MV-4-11 (cell line): ENCODE data around the gene CARS1.

ENCODE experiments used
- DNase-seq: peaks from one replicate; lab custom pipeline; 2025; lab: John Stamatoyannopoulos, UW

CARS1 gene

DNA sequence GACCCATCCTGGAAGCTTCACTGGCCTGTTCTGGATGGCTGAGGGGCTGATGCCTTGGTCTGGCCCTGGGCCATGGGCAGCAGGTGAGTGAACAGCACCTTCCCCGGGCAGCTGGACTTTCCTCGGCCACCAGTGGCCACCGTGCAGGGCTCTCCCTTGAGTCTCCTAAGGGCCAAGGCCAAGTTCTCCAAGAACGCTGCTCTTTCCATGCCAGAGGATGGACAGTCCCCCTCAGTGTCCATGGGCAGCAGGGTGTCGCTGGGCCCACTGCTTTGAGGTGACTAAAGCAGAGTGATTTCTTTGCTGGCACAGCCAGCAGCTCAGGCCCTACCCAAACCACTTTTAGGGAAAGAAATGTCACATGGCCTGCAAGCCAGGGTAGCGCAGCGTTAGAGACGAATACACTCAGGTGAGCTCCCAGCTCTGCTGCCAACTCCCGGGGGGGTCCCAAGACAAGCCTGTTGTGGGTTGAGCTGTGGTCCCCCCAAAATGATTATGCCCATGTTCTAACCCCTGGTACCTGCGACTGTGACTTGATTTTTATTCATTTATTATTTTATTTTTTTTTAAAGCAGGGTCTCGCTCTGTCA is 3.3 kb upstream of the CARS1 start:
- DNase-seq = no peak

- DNase-seq = peak; percentile 75
These were observed 1.8 kb upstream of the CARS1 start for GRCh38 chr11:3058753-3059664.

GRCh38 chr11:3056296-3057068 is 741 bp downstream of the CARS1 start:
- DNase-seq = no peak

GRCh38 chr11:3055891-3056290 is 1.3 kb downstream of the CARS1 start:
- DNase-seq = no peak

DNA sequence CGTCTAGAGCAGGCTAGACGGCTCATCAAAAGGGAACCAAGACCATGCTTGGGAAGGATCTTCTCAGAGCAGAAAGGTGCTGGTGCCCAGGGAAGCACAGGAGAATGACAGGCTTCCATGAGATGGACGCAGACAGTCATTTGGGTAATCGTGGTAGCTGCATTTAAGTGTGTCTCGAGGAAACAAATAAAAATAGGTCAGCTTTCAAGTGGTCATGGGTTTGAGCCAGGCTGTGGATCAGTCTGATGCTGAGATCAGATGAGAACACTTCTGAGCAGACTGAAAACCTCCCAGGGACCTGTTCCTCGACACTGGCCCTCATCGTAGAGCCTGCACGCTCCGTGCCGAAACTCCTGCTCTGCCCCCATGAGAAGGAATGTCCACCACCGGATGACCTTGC is 4.7 kb downstream of the CARS1 start:
- DNase-seq = no peak

- no peak for DNase-seq
These were observed 5.1 kb downstream of the CARS1 start for GRCh38 chr11:3052109-3052479.

DNA sequence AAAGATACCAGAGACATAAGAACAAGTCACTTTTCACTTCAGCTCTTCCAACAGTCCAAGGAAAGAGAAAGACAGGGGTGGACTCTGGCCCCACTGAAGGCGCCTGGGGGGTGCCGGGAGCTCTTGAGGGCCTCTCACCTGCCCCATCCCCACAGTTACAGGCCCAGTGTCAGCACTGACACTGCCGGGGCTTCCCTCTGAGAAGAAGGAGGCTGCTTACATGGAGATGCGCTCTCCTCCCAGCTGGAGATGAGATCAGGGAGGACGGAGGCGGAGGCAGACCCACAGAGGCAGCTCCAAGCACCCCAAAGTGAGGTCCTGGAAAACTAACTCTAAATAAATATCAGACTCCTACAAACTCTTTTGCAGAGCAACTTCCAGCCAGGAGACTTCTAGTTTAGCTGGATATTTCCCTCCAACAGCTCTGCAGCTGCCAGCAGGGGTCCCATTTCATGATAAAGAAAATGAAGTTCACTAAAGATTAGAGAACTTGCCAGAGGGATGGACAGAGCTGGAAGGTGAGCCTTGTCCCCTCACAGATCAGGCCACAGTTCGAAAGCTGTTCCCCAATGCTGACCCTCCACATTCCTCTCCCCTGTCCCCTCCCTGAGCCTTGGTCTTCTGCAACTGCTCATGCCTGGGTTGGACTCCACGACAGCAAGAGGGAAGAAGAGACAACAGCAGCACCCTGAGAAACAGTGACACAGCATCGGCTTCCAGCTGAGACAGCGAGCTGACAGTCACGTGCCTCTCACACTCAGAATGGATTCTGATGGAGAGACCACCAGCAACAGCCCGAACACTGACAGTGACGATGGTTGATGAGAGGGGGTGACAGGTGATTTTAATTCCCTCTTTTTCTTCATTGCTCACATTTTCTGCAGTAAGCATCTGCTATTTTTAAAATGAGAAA is 5.8 kb downstream of the CARS1 start:
- no peak for DNase-seq

DNA sequence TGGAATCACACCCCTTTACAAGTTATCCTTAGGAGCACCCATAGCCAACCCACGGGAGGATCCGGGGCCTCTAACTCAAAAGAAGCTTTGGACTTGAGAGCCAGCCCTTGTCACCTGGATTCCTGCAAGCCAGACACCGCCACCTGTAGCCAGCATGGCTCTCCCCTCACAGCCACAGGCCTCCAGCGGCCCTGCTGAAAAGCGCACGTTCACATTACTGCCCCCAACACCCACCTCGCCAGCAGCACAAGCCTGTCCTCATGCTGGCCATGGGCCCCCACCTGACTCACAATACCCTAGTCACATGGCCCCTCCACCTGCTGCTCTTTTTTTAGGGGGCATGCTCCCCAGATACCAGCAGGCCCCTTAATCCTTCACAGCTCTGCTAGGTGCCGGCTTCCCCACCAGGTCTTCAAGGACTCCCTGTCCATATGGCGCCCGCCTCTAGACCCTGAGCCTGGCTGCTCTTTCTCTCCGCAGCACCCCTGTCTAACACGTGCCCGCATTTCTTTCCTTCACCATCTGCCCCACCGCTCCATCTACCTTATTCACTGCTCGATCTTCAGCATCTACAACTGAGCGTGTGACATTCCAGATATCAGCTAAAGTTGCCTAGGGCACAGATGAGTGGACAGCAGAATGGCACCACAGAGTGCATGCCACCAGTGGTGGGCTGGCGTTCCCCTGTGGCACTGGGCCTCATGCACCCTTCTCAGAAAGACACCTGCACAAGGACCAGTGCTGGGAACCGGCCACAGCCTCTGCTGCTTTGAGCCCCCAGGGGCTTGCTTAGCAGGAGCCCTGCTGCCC is 6.6 kb downstream of the CARS1 start:
- no peak for DNase-seq

DNA sequence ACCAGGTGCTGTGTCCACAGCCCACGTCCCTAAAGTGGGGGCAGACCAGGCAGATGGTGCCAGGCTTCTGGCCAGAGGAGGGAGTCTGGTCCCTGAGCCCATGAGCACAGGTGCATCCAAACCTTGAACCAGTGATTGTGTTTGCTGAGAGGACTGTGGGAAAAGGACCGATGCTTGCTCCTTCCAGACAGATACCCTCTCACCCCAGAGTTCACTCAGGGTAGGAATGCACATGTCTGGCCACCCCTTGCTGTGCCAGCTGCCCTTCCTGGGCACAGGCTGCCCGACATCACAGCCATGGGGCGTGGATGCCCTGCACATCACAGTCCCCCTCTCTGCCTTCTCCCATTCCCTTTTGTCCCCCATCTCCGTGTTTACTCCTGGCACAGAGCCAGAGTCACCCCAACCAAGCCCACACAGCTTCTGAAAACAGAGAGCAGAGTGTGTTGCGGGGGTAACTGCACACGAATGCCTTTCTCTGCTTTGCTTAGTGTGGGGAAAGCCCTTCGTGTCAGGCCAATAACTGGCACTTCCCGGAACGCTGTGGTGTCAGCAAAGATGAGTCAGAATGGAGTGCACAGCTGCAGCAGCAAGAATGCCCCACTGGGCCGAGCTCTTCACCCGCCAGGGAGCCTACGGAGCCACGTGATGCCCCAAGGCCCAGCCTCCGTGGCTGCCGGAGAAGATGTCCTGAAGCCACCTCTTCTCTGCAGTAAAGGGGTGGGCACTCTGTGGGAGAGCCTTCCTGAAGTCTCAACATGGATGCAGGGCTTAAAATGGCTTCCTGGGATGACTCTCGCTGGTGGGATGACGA is 7.6 kb downstream of the CARS1 start:
- peak; percentile 96 for DNase-seq

GRCh38 chr11:3047637-3048036 is 9.6 kb downstream of the CARS1 start:
- DNase-seq = no peak

- no peak for DNase-seq
These were observed 10.6 kb downstream of the CARS1 start for GRCh38 chr11:3046641-3047040.

DNA sequence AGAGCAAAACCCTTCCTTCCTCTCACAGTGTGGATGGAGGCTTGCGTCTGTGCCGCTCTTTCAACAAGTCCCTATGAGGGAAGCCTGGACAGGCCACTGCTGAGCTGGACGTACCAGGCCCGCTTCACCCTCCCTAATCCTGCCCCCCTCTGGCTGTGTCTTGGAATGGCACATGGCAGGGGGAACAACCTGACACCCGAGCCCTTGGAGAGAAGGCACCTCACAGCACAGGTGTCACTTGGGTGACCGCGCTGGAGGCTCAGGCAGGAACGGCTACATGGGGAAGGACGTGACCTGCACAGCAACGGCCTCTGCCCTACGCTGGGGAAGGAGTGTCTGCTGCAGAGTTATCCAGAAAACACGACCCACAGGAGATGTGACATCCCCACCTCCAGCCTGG is 11.0 kb downstream of the CARS1 start:
- no peak for DNase-seq

GRCh38 chr11:3044915-3045314 is 12.3 kb downstream of the CARS1 start:
- DNase-seq = no peak

GRCh38 chr11:3044004-3044403 is 13.2 kb downstream of the CARS1 start:
- DNase-seq = no peak

DNA sequence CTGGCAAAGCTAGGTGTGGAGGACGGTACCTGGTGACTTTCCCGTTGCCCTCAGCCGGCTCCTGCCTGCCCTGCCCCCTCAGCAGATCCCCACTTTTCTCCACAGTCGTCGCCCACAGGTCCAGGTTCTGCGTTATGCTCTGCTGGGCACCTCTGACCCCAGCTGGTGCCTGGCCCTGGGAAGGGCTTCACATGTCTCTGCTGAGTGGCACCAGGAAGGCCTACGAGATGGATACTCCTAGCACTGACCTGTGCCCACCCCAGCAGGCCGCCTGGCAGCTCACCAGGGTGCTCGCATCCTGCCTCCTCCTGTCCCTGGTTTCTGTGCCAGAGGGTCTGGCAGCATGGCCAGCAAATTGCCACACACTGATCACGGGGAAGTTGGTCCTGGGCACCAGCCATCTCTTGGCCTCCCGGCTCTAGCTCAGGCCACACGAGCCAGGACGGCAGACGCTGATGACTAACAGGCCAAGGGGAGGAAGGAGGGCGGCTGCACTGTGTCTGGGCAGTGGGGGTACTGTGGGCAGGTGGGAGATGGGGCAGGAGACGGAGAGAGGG is 13.8 kb downstream of the CARS1 start:
- DNase-seq = no peak

DNA sequence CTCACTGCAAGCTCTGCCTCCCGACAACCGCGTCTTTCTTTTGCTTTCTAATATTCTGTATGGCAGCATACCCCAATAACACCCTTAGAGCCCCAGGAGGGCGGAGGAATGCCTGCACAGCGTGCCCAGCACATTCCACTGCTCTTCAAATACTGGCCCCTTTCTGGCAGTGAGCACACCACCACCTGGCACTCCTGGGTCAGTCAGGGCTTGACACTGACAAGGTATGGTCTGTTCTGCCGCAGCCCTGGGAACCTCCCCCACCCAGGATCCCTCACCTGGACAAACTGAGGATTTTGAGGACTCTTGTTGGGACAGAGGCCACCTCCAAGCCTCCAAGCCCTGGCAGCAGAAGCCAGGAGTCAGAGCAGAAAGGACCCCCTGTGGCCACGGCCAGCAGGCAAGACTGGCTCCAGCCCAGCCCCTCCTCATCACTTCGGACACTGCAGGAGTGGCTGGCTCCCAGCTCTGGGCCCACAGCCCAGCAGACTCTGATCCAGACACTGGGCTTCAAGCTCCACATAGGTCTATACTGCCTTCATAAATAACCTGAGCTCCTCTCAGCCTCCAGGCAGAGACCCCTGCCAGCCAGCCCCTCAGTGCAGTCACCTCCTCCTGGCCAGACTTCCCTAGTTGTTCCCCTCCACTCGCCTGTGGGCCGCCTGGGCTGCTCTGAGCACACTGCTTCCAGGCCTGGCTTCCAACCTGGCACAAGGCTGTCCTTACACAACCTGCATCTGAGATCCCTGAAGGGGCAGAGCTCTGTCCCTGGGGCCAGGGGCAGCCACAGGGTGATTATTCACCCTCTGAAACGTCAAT is 14.5 kb downstream of the CARS1 start:
- DNase-seq = no peak

DNA sequence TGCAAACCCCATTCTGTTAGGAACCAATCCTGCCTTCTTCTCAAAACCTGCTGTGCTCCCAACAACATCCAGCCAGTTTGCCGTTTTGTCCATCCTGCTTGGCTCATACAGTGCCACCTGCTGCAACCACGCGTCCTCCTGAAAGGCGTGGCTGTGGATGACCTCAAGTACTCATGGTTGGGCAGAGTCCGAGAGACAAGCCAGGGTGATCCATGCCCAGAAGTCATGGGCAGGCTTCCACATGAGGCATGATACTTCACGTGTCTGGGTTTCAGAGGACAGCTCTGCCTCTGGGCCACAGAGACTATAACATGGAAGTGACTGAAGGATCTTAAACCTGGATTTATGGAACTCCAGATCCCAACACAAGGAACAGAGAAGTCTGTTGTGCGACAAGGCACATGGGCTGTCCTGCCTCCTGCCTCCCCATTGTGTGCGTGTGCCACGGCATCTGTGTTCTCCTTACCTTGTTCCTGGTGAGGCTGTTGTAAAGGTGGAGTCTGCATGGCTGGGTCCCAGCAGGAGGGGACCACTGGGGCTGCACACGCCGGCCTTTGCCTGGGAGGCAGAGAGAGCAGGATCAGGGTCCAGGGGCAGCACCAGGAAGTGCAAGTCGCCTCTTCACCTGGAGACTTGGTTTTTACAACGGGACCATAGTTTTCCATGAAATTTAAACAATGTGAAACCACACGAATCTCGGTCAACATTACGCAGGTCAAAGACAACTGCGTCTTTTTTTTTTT is 15.4 kb downstream of the CARS1 start:
- no peak for DNase-seq

- DNase-seq = no peak
These were observed 16.3 kb downstream of the CARS1 start for GRCh38 chr11:3040881-3041280.
